ENCODE results near the gene VDR.
A peak's percentile ranks its signal among the peaks of the same experiment; 100 is the strongest.

Gene VDR

GRCh38 chr12:47824198-47824597 lies 80.6 kb downstream of the VDR start:
- no peaks in the 10 kb centered on the region for H3K9me3 ChIP-seq
- H3K4me1 ChIP-seq, result peaks cover 13% of the 10 kb centered on the region
- H3K36me3 ChIP-seq (replicated peaks), result no peaks in the 10 kb centered on the region
- DNase-seq (ENCODE audit: low spot score in 2 of 2), result no peak
- in situ Hi-C loops (cut with MboI; ENCODE audit: low sequenced_read_pairs), result no loop called here
- no peak overlapping the region for H3K4me3 ChIP-seq
- H3K27me3 ChIP-seq (ENCODE audit: low read depth), result no peaks in the 10 kb centered on the region

GRCh38 chr12:47823422-47824086 lies 81.2 kb downstream of the VDR start:
- no peak for DNase-seq (ENCODE audit: low spot score in 2 of 2)
- in situ Hi-C loops (cut with MboI; ENCODE audit: low sequenced_read_pairs), result no loop called here
- Histone ChIP-seq H3K9me3 (no peaks in the 10 kb centered on the region), H3K4me1 (peaks cover 10% of the 10 kb centered on the region), H3K27me3 (ENCODE audit: low read depth) (no peaks in the 10 kb centered on the region), H3K4me3 (no peak overlapping the region), H3K36me3 (replicated peaks) (no peaks in the 10 kb centered on the region)

- Histone ChIP-seq H3K9me3 (no peaks in the 10 kb centered on the region), H3K36me3 (replicated peaks) (no peaks in the 10 kb centered on the region), H3K27me3 (ENCODE audit: low read depth) (no peaks in the 10 kb centered on the region), H3K4me3 (no peak overlapping the region), H3K4me1 (peaks cover 10% of the 10 kb centered on the region)
- in situ Hi-C loops (cut with MboI; ENCODE audit: low sequenced_read_pairs), result no loop called here
- DNase-seq (ENCODE audit: low spot score in 2 of 2), result no peak
Measured at GRCh38 chr12:47822863-47823262, 81.9 kb downstream of the VDR start.

GRCh38 chr12:47822401-47822800 lies 82.4 kb downstream of the VDR start:
- no peaks in the 10 kb centered on the region for H3K27me3 ChIP-seq (ENCODE audit: low read depth)
- H3K4me3 ChIP-seq, result no peak overlapping the region
- DNase-seq (ENCODE audit: low spot score in 2 of 2), result no peak
- H3K9me3 ChIP-seq, result no peaks in the 10 kb centered on the region
- H3K4me1 ChIP-seq, result peaks cover 12% of the 10 kb centered on the region
- in situ Hi-C loops (cut with MboI; ENCODE audit: low sequenced_read_pairs), result no loop called here
- no peaks in the 10 kb centered on the region for H3K36me3 ChIP-seq (replicated peaks)

- Histone ChIP-seq H3K4me1 (peaks cover 12% of the 10 kb centered on the region), H3K36me3 (replicated peaks) (no peaks in the 10 kb centered on the region), H3K9me3 (no peaks in the 10 kb centered on the region), H3K27me3 (ENCODE audit: low read depth) (no peaks in the 10 kb centered on the region), H3K4me3 (no peak overlapping the region)
- in situ Hi-C loops (cut with MboI; ENCODE audit: low sequenced_read_pairs), result no loop called here
- no peak for DNase-seq (ENCODE audit: low spot score in 2 of 2)
Measured at GRCh38 chr12:47821346-47821706, 83.5 kb downstream of the VDR start.

- H3K4me3 ChIP-seq, result peak overlapping the region; percentile 52
- H3K36me3 ChIP-seq (replicated peaks), result no peaks in the 10 kb centered on the region
- in situ Hi-C loops (cut with MboI; ENCODE audit: low sequenced_read_pairs), result no loop called here
- peak; percentile 31 to 65 for DNase-seq (ENCODE audit: low spot score in 2 of 2)
- H3K27me3 ChIP-seq (ENCODE audit: low read depth), result no peaks in the 10 kb centered on the region
- peaks cover 12% of the 10 kb centered on the region for H3K4me1 ChIP-seq
- no peaks in the 10 kb centered on the region for H3K9me3 ChIP-seq
Measured at GRCh38 chr12:47820631-47821345, 84.0 kb downstream of the VDR start.

- H3K4me1 ChIP-seq, result peaks cover 12% of the 10 kb centered on the region
- in situ Hi-C loops (cut with MboI; ENCODE audit: low sequenced_read_pairs), result no loop called here
Measured at GRCh38 chr12:47819896-47820630, 84.7 kb downstream of the VDR start, which contains the start of gene HDAC7. Gene HDAC7 (minus strand): TSS chr12:47819903. CDS start chr12:47819785, 118 bp downstream.

GRCh38 chr12:47819138-47819895 lies 85.5 kb downstream of the VDR start:
- DNase-seq (ENCODE audit: low spot score in 2 of 2), result peak in 1 of 2 experiments; percentile 58
- in situ Hi-C loops (cut with MboI; ENCODE audit: low sequenced_read_pairs), result no loop called here

More at GRCh38 chr12:47819896-47820630, 84.7 kb downstream of the VDR start, which contains the start of gene HDAC7:
- no peaks in the 10 kb centered on the region for H3K9me3 ChIP-seq
- H3K4me3 ChIP-seq, result peak within 1 kb of the TSS; percentile 52
- DNase-seq (ENCODE audit: low spot score in 2 of 2), result peak; percentile 76 to 91
- H3K36me3 ChIP-seq (replicated peaks), result no peaks in the 10 kb centered on the region
- H3K27me3 ChIP-seq (ENCODE audit: low read depth), result no peaks in the 10 kb centered on the region

GRCh38 chr12:47818467-47819137 lies 86.2 kb downstream of the VDR start:
- Histone ChIP-seq H3K36me3 (replicated peaks) (no peaks in the 10 kb centered on the region), H3K4me3 (peak overlapping the region; percentile 52), H3K27me3 (ENCODE audit: low read depth) (no peaks in the 10 kb centered on the region), H3K9me3 (no peaks in the 10 kb centered on the region), H3K4me1 (peaks cover 12% of the 10 kb centered on the region)
- DNase-seq (ENCODE audit: low spot score in 2 of 2), result peak in 1 of 2 experiments; percentile 46
- in situ Hi-C loops (cut with MboI; ENCODE audit: low sequenced_read_pairs), result no loop called here

More at GRCh38 chr12:47819138-47819895, 85.5 kb downstream of the VDR start:
- H3K36me3 ChIP-seq (replicated peaks), result no peaks in the 10 kb centered on the region
- H3K27me3 ChIP-seq (ENCODE audit: low read depth), result no peaks in the 10 kb centered on the region
- H3K9me3 ChIP-seq, result no peaks in the 10 kb centered on the region
- H3K4me3 ChIP-seq, result peak overlapping the region; percentile 52
- H3K4me1 ChIP-seq, result peaks cover 12% of the 10 kb centered on the region

- no peak overlapping the region for H3K4me3 ChIP-seq
- H3K9me3 ChIP-seq, result no peaks in the 10 kb centered on the region
- DNase-seq (ENCODE audit: low spot score in 2 of 2), result no peak
- peaks cover 12% of the 10 kb centered on the region for H3K4me1 ChIP-seq
- no peaks in the 10 kb centered on the region for H3K27me3 ChIP-seq (ENCODE audit: low read depth)
- no peaks in the 10 kb centered on the region for H3K36me3 ChIP-seq (replicated peaks)
- in situ Hi-C loops (cut with MboI; ENCODE audit: low sequenced_read_pairs), result no loop called here
Measured at GRCh38 chr12:47818007-47818376, 86.8 kb downstream of the VDR start.

- no peaks in the 10 kb centered on the region for H3K9me3 ChIP-seq
- peaks cover 16% of the 10 kb centered on the region for H3K4me1 ChIP-seq
- in situ Hi-C loops (cut with MboI; ENCODE audit: low sequenced_read_pairs), result no loop called here
- H3K4me3 ChIP-seq, result no peak overlapping the region
- H3K36me3 ChIP-seq (replicated peaks), result no peaks in the 10 kb centered on the region
- no peaks in the 10 kb centered on the region for H3K27me3 ChIP-seq (ENCODE audit: low read depth)
- no peak for DNase-seq (ENCODE audit: low spot score in 2 of 2)
Measured at GRCh38 chr12:47817272-47818006, 87.4 kb downstream of the VDR start.

GRCh38 chr12:47816403-47817271 lies 88.2 kb downstream of the VDR start:
- H3K36me3 ChIP-seq (replicated peaks), result no peaks in the 10 kb centered on the region
- no peaks in the 10 kb centered on the region for H3K9me3 ChIP-seq
- in situ Hi-C loops (cut with MboI; ENCODE audit: low sequenced_read_pairs), result no loop called here
- DNase-seq (ENCODE audit: low spot score in 2 of 2), result no peak
- no peaks in the 10 kb centered on the region for H3K27me3 ChIP-seq (ENCODE audit: low read depth)
- H3K4me3 ChIP-seq, result no peak overlapping the region
- H3K4me1 ChIP-seq, result peaks cover 17% of the 10 kb centered on the region

All from HAP-1 (cell line).